Posterior cingulate gyrus (tissue), 11 donors: ENCODE results near the gene FSIP1.

Experiments used
- DNase-seq, 10 donors: peaks; one replicate each; pipeline versions ENCODE4 v3.0.0 to v3.0.0-alpha.2; 2020 to 2021; ENCODE audit warnings: mixed read lengths in 3 of 10
- intact Hi-C: fragments of 100-400 bp; cut with DNase I; formaldehyde crosslinking; loops from one replicate; pipeline ENCODE4 v1.15.1; 2023

Gene FSIP1

GRCh38 chr15:39587731-39588530, 194.7 kb downstream of the FSIP1 start:
- intact Hi-C loops, result loop anchor here (10.0 kb wide), 2 partner anchors 167 to 883 kb away; no protein-coding TSS in a partner anchor
- no peak for DNase-seq

- intact Hi-C loops, result loop anchor here (10.0 kb wide), 2 partner anchors 168 to 882 kb away; no protein-coding TSS in a partner anchor
- DNase-seq, result no peak
Measured at GRCh38 chr15:39587096-39587721, 195.4 kb downstream of the FSIP1 start.

- DNase-seq, result peak in 1 of 10 donors; percentile 63
- intact Hi-C loops, result loop anchor here (10.0 kb wide), 2 partner anchors 168 to 882 kb away; no protein-coding TSS in a partner anchor
Measured at GRCh38 chr15:39586387-39587095, 196.1 kb downstream of the FSIP1 start.

GRCh38 chr15:39585871-39586301, 196.8 kb downstream of the FSIP1 start:
- intact Hi-C loops, result loop anchor here (10.0 kb wide), 2 partner anchors 169 to 881 kb away; no protein-coding TSS in a partner anchor
- DNase-seq, result no peak

GRCh38 chr15:39585389-39585841, 197.2 kb downstream of the FSIP1 start:
- intact Hi-C loops, result loop anchor here (10.0 kb wide), 2 partner anchors 169 to 881 kb away; no protein-coding TSS in a partner anchor

GRCh38 chr15:39584662-39585388, 197.8 kb downstream of the FSIP1 start:
- no peak for DNase-seq
- intact Hi-C loops, result loop anchor here (5.0 to 10.0 kb wide), 3 partner anchors 170 to 880 kb away; no protein-coding TSS in a partner anchor

More at GRCh38 chr15:39585389-39585841, 197.2 kb downstream of the FSIP1 start:
- DNase-seq, result no peak

- intact Hi-C loops, result loop anchor here (5.0 to 10.0 kb wide), 3 partner anchors 171 to 879 kb away; no protein-coding TSS in a partner anchor
- DNase-seq, result no peak
Measured at GRCh38 chr15:39584266-39584659, 198.4 kb downstream of the FSIP1 start.

GRCh38 chr15:39583596-39584265, 198.9 kb downstream of the FSIP1 start:
- no peak for DNase-seq
- intact Hi-C loops, result loop anchor here (5.0 to 10.0 kb wide), 3 partner anchors 171 to 879 kb away; no protein-coding TSS in a partner anchor

GRCh38 chr15:39582977-39583595, 199.6 kb downstream of the FSIP1 start:
- no peak for DNase-seq
- intact Hi-C loops, result loop anchor here (5.0 to 10.0 kb wide), 3 partner anchors 172 to 878 kb away; no protein-coding TSS in a partner anchor

- no peak for DNase-seq
- intact Hi-C loops, result loop anchor here (5.0 to 10.0 kb wide), 3 partner anchors 172 to 878 kb away; no protein-coding TSS in a partner anchor
Measured at GRCh38 chr15:39582286-39582976, 200.2 kb downstream of the FSIP1 start.

- intact Hi-C loops, result loop anchor here (5.0 to 10.0 kb wide), 3 partner anchors 173 to 877 kb away; no protein-coding TSS in a partner anchor
- peak in 4 of 10 donors; percentile 15 to 90 (median 54) for DNase-seq
Measured at GRCh38 chr15:39581793-39582285, 200.8 kb downstream of the FSIP1 start.

GRCh38 chr15:39581242-39581792, 201.3 kb downstream of the FSIP1 start:
- DNase-seq, result no peak
- intact Hi-C loops, result loop anchor here (5.0 to 10.0 kb wide), 3 partner anchors 173 to 877 kb away; no protein-coding TSS in a partner anchor

GRCh38 chr15:39580485-39581241, 202.0 kb downstream of the FSIP1 start, which contains the start of gene THBS1:
Gene THBS1, plus strand, starts transcription at chr15:39581079. Its CDS starts 779 bp downstream, at chr15:39581858.
- intact Hi-C loops, result loop anchor here (1.0 to 10.0 kb wide), 4 partner anchors 174 to 876 kb away; no protein-coding TSS in a partner anchor
- peak in 5 of 10 donors; percentile 17 to 86 (median 83) for DNase-seq

- peak; percentile 67 to 96 (median 84) for DNase-seq
- intact Hi-C loops, result loop anchor here (1.0 to 10.0 kb wide), 4 partner anchors 175 to 875 kb away; no protein-coding TSS in a partner anchor
Measured at GRCh38 chr15:39580117-39580484, 202.5 kb downstream of the FSIP1 start.

GRCh38 chr15:39579487-39580116, 203.0 kb downstream of the FSIP1 start:
- DNase-seq, result peak in 5 of 10 donors; percentile 15 to 80 (median 27)
- intact Hi-C loops, result loop anchor here (1.0 to 10.0 kb wide), 4 partner anchors 175 to 875 kb away; no protein-coding TSS in a partner anchor
